ENCODE measurements around the gene SEMA4D. TPM values are rescaled to one million over a fixed set of nuclear protein-coding genes. Genes with fewer than 3 reads are reported as not detected.
A peak's percentile ranks its signal among the peaks of the same experiment; 100 is the strongest.

The SEMA4D gene
- total and polyA plus RNA-seq, 9 of the 15 experiments (the other 6 are each of a cell fraction or from before 2014, with no cell fraction given): 0.38 to 5.1 (median 1.8) TPM

DNA sequence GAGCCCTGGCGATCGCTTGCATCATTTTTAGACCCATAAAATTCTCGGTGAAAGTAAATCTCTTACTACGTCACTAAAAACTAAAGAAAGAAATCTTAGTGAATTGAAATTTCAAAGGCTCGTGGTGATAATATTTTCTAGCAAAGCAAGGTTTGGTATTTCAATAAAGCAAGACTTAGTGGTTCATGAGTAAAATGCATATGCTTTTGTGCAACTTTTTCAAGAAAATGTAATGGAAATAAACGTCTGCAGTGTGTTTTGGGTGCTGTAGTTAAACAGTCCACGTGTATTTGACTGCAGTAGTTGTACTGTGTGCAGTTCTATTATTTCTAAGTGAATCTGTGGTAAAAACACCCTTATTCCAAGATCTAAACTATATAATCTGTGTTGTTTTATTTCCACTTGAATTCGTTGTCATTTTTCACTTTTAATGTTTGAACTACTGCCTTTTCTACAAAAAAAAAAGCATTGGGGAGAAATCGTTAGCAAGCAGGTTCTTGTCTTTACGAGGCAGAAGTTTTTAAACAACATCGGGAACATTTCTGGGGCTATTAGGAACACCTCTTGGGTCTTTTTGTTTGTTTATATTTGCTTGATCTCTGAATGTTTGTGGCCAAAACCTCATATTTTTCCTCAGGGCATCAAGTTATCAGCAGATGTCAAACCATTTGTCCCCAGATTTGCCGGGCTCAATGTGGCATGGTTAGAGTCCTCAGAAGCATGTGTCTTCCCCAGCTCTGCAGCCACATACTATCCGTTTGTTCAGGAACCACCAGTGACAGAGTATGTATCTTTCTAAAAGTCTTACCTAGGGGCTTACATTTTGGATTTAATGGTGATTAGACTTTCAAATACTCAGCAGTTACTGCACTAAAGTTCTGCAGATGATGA is 178.7 kb downstream of the SEMA4D start (continued):
- TF ChIP-seq NR2C1 (IDR thresholded peaks at IDR 0.05) (no peak), NR2C1 (tag; IDR thresholded peaks at IDR 0.05) (no peak), HNRNPH1 (optimal IDR thresholded peaks at IDR 0.05; ENCODE audit: low read depth, low read length) (no peak), BHLHE40 (IDR thresholded peaks at IDR 0.05; ENCODE audit: low read length) (no peak), GATA2 (CRISPR knock-in tag; IDR thresholded peaks at IDR 0.05) (no peak), ZNF12 (CRISPR knock-in tag; IDR thresholded peaks at IDR 0.05) (no peak), ZNF124 (CRISPR knock-in tag; IDR thresholded peaks at IDR 0.05) (no peak), ZSCAN32 (CRISPR knock-in tag; IDR thresholded peaks at IDR 0.05) (no peak), TRIM24 (IDR thresholded peaks at IDR 0.05) (0 out of 4 replicates have a peak, but pooled peaks of 1 of the 2 experiments have one; percentile 32), SRF (CRISPR knock-in tag; IDR thresholded peaks at IDR 0.05) (no peak), GATAD2B (IDR thresholded peaks at IDR 0.05; ENCODE audit: borderline replicate concordance) (no peak), BRD9 (IDR thresholded peaks at IDR 0.05; ENCODE audit: low read depth, partially characterized antibody) (peak; percentile 49), ZBTB49 (CRISPR knock-in tag; IDR thresholded peaks at IDR 0.05; ENCODE audit: borderline replicate concordance) (no peak), ZBTB17 (CRISPR knock-in tag; IDR thresholded peaks at IDR 0.05) (no peak), BCL6 (CRISPR knock-in tag; IDR thresholded peaks at IDR 0.05) (no peak), CBX5 (IDR thresholded peaks at IDR 0.05; ENCODE audit: borderline replicate concordance, low read depth) (no peak), CBX1 (IDR thresholded peaks at IDR 0.05; ENCODE audit: low read depth) (no peak)
- TF ChIP-seq, protein P1, sequence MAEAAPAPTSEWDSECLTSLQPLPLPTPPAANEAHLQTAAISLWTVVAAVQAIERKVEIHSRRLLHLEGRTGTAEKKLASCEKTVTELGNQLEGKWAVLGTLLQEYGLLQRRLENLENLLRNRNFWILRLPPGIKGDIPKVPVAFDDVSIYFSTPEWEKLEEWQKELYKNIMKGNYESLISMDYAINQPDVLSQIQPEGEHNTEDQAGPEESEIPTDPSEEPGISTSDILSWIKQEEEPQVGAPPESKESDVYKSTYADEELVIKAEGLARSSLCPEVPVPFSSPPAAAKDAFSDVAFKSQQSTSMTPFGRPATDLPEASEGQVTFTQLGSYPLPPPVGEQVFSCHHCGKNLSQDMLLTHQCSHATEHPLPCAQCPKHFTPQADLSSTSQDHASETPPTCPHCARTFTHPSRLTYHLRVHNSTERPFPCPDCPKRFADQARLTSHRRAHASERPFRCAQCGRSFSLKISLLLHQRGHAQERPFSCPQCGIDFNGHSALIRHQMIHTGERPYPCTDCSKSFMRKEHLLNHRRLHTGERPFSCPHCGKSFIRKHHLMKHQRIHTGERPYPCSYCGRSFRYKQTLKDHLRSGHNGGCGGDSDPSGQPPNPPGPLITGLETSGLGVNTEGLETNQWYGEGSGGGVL (CRISPR knock-in tag; IDR thresholded peaks at IDR 0.05): no peak
- TF ChIP-seq, protein P2, sequence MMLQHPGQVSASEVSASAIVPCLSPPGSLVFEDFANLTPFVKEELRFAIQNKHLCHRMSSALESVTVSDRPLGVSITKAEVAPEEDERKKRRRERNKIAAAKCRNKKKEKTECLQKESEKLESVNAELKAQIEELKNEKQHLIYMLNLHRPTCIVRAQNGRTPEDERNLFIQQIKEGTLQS (IDR thresholded peaks at IDR 0.05): peak; percentile 91; the same call in 1 of the 2 replicates
- TF ChIP-seq, protein P2 (CRISPR knock-in tag; conservative IDR thresholded peaks at IDR 0.05): no peak
- TF ChIP-seq, protein P3, sequence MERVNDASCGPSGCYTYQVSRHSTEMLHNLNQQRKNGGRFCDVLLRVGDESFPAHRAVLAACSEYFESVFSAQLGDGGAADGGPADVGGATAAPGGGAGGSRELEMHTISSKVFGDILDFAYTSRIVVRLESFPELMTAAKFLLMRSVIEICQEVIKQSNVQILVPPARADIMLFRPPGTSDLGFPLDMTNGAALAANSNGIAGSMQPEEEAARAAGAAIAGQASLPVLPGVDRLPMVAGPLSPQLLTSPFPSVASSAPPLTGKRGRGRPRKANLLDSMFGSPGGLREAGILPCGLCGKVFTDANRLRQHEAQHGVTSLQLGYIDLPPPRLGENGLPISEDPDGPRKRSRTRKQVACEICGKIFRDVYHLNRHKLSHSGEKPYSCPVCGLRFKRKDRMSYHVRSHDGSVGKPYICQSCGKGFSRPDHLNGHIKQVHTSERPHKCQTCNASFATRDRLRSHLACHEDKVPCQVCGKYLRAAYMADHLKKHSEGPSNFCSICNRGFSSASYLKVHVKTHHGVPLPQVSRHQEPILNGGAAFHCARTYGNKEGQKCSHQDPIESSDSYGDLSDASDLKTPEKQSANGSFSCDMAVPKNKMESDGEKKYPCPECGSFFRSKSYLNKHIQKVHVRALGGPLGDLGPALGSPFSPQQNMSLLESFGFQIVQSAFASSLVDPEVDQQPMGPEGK (CRISPR knock-in tag; IDR thresholded peaks at IDR 0.05; ENCODE audit: borderline replicate concordance): no peak

All from K562 (cell line).